IPS-18a (cell line): ENCODE measurements around the gene PKN1.

ENCODE experiments used
- H3K27ac ChIP-seq: one replicate; pipeline ENCODE4 v1.5.1; 2013; ENCODE audit warnings: low read length
- H3K27me3 ChIP-seq: one replicate; pipeline ENCODE4 v1.6.1; 2013; ENCODE audit warnings: mild to moderate bottlenecking, low read length; ENCODE audit not compliant: control insufficient read depth, insufficient read depth
- H3K36me3 ChIP-seq: one replicate; pipeline ENCODE4 v1.6.1; 2013; ENCODE audit warnings: low read depth, low read length; ENCODE audit not compliant: control insufficient read depth
- H3K4me1 ChIP-seq: one replicate; pipeline ENCODE4 v1.6.1; 2013; ENCODE audit warnings: low read depth, low read length; ENCODE audit not compliant: control insufficient read depth
- H3K4me3 ChIP-seq: one replicate; pipeline ENCODE4 v1.5.1; 2013; ENCODE audit warnings: low read length
- H3K9ac ChIP-seq: one replicate; pipeline ENCODE4 v1.6.1; 2013; ENCODE audit warnings: mild to moderate bottlenecking, low read length, moderate library complexity
- H3K9me3 ChIP-seq: one replicate; pipeline ENCODE4 v1.6.1; 2013; ENCODE audit warnings: low read depth, low read length; ENCODE audit not compliant: control insufficient read depth

The PKN1 gene

DNA sequence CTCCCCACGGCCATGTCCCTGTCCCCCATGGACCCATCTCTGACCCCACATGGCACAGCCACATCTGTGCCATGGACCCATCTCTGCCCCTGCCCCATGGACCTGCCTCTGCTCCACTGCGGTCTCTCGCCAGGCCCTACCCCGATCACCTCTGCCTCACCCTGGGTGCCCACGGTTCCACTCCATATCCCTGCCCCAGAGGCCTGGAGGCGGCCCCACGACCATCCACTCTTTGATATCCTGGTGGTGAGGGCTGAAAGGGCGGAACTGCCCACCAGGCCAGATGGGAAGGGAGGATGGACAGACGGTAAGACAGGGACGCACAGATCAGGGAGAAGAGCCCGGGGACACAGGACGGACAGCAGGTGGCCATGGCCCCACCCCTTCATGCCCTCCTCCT is 41.7 kb downstream of the PKN1 start:
- Histone ChIP-seq H3K9me3 (no peaks in the 10 kb centered on the region), H3K4me3 (no peak overlapping the region), H3K4me1 (peaks cover 5% of the 10 kb centered on the region), H3K9ac (no peak overlapping the region), H3K27ac (no peak overlapping the region), H3K36me3 (peaks cover 16% of the 10 kb centered on the region), H3K27me3 (no peaks in the 10 kb centered on the region)

GRCh38 chr19:14475251-14476073 is 42.4 kb downstream of the PKN1 start, which contains the start of gene PTGER1:
Gene PTGER1 (minus strand): TSS chr19:14475354. CDS start chr19:14474320, 1,034 bp downstream.
- H3K27me3 ChIP-seq, result no peaks in the 10 kb centered on the region
- H3K4me3 ChIP-seq, result no peak within 1 kb of the TSS
- H3K27ac ChIP-seq, result no peak within 1 kb of the TSS
- peaks cover 11% of the 10 kb centered on the region for H3K36me3 ChIP-seq
- peaks cover 5% of the 10 kb centered on the region for H3K4me1 ChIP-seq
- no peak within 1 kb of the TSS for H3K9ac ChIP-seq
- H3K9me3 ChIP-seq, result no peaks in the 10 kb centered on the region

- Histone ChIP-seq H3K36me3 (peaks cover 11% of the 10 kb centered on the region), H3K9me3 (no peaks in the 10 kb centered on the region), H3K27ac (no peak overlapping the region), H3K4me1 (peaks cover 5% of the 10 kb centered on the region), H3K9ac (no peak overlapping the region), H3K27me3 (no peaks in the 10 kb centered on the region), H3K4me3 (no peak overlapping the region)
Observed at GRCh38 chr19:14476327-14476672, 43.2 kb downstream of the PKN1 start.

- Histone ChIP-seq H3K27ac (no peak overlapping the region), H3K4me3 (no peak overlapping the region), H3K27me3 (no peaks in the 10 kb centered on the region), H3K4me1 (peaks cover 5% of the 10 kb centered on the region), H3K9ac (no peak overlapping the region), H3K9me3 (no peaks in the 10 kb centered on the region), H3K36me3 (peaks cover 11% of the 10 kb centered on the region)
Observed at GRCh38 chr19:14476673-14477401, 43.7 kb downstream of the PKN1 start.

- H3K9ac ChIP-seq, result no peak overlapping the region
- peaks cover 11% of the 10 kb centered on the region for H3K36me3 ChIP-seq
Observed at GRCh38 chr19:14477418-14478112, 44.5 kb downstream of the PKN1 start.

DNA sequence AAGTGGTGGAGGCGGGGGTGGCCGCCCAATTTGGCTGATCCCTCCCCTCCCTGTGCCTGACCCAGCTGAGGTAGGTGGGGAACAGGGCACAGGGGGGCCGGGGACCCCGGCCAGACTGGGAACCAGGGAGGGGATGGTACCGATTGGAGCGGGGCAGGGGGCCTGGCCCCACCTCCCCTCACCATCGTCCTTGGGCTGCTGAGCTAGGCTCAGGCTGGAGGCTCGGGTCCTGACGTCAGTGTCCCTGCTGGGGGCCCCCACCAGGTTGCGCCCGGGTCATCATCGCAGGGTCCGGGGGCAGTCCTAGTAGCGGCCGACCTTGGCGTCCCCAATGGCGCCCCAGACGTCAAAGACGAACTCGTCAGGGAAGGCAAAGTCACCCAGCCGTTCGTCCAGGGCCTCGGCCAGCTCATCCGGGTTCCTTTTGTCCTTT is 45.0 kb downstream of the PKN1 start:
- Histone ChIP-seq H3K4me1 (peaks cover 3% of the 10 kb centered on the region), H3K27ac (no peak overlapping the region), H3K9ac (no peak overlapping the region), H3K9me3 (no peaks in the 10 kb centered on the region), H3K27me3 (no peaks in the 10 kb centered on the region), H3K36me3 (peaks cover 11% of the 10 kb centered on the region), H3K4me3 (no peak overlapping the region)

More at GRCh38 chr19:14477418-14478112, 44.5 kb downstream of the PKN1 start:
- H3K4me1 ChIP-seq, result peaks cover 5% of the 10 kb centered on the region
- no peaks in the 10 kb centered on the region for H3K9me3 ChIP-seq
- no peaks in the 10 kb centered on the region for H3K27me3 ChIP-seq
- no peak overlapping the region for H3K4me3 ChIP-seq
- no peak overlapping the region for H3K27ac ChIP-seq

DNA sequence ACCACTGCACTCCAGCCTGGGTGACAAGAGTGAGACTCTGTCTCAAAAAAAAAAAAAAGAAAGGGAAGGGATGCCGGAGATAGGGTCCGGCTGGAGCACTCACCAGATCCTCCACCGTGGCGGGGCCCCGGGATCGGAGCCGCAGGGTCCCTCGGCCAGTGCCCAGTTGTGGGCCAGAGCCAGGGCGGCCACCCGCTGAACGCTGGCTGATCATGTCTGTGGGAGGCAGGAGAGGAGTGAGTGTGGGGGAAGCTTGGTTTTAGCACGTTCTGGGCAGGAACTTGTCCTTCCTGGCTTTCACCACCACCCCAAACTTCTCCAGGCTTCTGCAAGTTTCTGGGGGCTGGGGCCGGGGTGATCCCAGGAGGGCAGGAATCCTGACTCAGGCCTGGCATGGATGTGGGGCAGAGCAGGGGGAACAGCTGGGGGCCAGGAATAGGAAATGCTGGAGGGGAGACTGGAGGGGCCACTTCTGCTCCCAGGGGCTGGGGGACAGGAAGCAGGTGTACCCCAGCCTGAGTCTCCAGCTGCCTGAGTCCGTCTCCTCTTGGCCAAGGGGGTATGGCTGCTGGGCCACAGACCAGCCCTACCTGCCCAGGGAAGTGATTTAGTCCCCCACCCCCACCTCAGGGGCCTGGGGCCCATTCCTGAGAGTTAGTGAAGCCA is 46.3 kb downstream of the PKN1 start:
- Histone ChIP-seq H3K9me3 (no peaks in the 10 kb centered on the region), H3K36me3 (peaks cover 11% of the 10 kb centered on the region), H3K4me1 (peaks cover 3% of the 10 kb centered on the region), H3K27me3 (no peaks in the 10 kb centered on the region), H3K27ac (no peak overlapping the region), H3K9ac (no peak overlapping the region), H3K4me3 (no peak overlapping the region)

GRCh38 chr19:14479975-14480699 is 47.0 kb downstream of the PKN1 start:
- H3K27me3 ChIP-seq, result no peaks in the 10 kb centered on the region
- H3K4me3 ChIP-seq, result no peak overlapping the region
- no peaks in the 10 kb centered on the region for H3K4me1 ChIP-seq
- H3K9me3 ChIP-seq, result no peaks in the 10 kb centered on the region
- no peak overlapping the region for H3K27ac ChIP-seq
- no peak overlapping the region for H3K9ac ChIP-seq
- H3K36me3 ChIP-seq, result peaks cover 11% of the 10 kb centered on the region

- Histone ChIP-seq H3K36me3 (peaks cover 11% of the 10 kb centered on the region), H3K27me3 (no peaks in the 10 kb centered on the region), H3K4me3 (no peak overlapping the region), H3K4me1 (no peaks in the 10 kb centered on the region), H3K9ac (no peak overlapping the region), H3K27ac (no peak overlapping the region), H3K9me3 (no peaks in the 10 kb centered on the region)
Observed at GRCh38 chr19:14480700-14481079, 47.6 kb downstream of the PKN1 start.

DNA sequence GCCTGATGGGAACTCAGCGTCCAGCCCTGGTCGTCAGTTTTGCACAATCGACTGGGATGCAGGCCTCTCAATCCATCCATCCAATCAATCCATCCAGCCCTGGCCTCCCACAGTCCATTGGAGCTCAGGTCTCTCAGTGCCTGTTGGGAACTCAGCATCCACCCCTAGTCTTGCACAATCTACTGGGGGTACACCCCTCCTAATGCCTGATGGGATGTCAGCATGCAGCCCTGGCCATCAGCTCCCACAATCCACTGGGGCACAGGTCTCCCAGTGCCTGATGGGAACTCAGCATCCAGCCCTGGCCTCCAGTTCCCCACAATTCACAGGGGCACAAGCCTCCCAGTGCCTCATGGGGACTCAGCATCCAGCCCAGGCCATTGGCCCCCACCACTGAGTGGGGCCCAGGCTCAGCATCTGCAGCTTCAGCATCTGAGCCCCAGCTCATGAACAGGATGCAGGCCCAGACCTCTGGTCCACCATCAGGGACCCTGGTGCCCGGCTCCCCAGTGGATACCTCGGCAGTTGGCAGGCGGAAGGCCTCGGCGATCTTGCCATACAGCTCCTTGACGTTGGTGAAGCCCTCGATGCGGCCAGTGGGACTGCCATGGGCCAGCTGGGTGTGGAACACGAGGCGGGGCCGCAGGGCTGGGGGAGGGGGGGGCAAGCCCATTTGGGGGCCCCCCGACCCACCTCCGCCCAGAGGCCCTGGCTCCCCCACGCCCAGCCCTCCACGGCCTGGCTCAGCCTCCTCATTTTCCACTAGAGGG is 49.3 kb downstream of the PKN1 start:
- no peaks in the 10 kb centered on the region for H3K27me3 ChIP-seq
- no peaks in the 10 kb centered on the region for H3K4me1 ChIP-seq
- no peak overlapping the region for H3K4me3 ChIP-seq
- no peaks in the 10 kb centered on the region for H3K9me3 ChIP-seq
- no peak overlapping the region for H3K27ac ChIP-seq
- H3K9ac ChIP-seq, result no peak overlapping the region
- peaks cover 11% of the 10 kb centered on the region for H3K36me3 ChIP-seq
